ENCODE data around the gene PLPPR2.
"Not testable (repeated sequence)": the region's sequence is repeated elsewhere in the genome, so short reads cannot be mapped to it uniquely, and the experiment has no call there.

The PLPPR2 gene

DNA sequence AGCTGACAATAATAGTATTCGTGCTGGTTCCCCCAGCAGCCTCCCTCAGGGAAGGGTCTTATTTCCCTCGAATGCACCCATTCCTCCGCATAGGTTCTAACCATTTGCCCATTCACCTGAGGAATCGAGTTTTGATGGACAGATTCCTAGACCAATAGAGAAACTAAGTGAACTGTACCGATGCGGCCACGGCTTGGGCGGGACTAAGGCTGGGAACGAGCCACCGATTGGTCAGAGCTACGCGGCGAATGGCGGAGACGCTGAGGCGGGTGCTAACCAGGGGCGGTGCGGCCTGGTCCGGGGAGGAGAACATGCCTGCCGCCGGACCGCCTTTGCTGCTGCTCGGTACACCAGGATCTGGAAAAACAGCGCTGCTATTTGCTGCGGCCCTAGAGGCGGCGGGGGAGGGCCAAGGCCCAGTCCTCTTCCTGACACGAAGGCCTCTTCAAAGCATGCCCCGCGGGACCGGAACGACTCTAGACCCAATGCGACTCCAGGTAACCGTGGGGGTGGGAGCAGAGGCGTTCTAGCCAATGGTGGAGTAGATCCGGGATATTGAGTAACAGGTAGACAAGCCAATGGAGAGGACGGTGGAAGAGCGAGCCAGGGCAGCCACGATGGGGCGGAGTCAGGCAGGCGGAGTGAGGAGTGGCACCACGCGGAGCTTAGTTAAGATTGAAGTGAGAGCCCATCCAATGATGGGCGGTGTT, 19.4 kb downstream of the PLPPR2 start, which contains the start of gene SWSAP1:
Gene SWSAP1, plus strand, starts transcription at position 234 of the 710 bp plus-strand sequence. Its CDS starts 15 bp downstream, at position 249.
- peak; percentile 100 for DNase-seq

DNA sequence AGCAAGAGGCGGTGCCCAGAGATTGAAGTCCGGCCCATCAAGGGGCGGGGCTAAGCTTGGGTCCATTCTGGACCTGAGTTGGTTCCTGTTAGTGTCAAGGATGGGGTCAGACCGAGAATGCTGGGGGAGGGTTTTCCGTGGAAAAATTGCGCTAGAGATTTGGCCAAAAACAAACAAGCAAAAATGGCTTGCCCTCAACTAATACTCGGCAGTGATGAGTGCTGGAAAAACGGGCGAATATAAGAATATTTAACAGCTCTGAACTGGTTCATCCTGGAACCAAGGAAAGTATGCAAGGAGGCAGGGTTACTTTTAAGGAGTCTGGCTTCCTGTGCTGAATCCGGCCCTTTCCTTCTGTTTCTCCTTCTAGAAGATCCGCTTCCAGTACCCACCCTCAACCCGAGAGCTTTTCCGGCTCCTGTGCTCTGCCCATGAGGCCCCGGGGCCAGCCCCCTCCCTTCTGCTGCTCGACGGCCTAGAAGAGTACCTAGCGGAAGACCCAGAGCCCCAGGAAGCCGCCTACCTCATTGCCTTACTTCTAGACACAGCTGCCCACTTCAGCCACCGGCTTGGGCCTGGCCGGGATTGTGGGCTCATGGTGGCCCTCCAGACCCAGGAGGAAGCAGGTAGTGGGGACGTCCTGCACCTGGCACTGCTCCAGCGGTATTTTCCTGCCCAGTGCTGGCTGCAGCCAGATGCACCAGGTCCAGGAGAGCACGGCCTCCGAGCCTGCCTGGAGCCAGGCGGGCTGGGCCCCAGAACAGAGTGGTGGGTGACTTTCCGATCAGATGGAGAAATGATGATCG, 20.1 kb downstream of the PLPPR2 start:
- peak; percentile 70 for DNase-seq

DNA sequence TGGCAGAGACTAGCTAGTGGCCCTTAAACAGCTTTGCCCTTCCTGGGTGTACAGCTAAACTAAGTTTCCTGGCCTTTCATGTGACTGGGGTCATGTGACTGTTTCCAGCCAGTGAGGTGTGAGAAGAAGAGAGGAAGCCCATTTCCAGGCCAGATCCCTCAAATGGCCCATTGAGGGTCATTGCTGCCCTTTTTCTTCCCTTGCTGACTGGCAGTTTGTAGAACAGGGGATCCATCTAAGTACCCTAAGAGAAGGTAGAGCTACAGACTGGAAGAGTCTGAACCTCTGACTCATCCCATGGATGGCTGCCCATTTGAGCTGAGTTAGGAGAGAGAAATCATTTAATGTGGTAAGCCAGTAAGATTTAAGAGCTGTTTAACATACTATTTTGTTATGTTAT, 22.0 kb downstream of the PLPPR2 start:
- peak; percentile 70 for DNase-seq

- no peak for DNase-seq
Measured at GRCh38 chr19:11377756-11378155, 22.5 kb downstream of the PLPPR2 start.

DNA sequence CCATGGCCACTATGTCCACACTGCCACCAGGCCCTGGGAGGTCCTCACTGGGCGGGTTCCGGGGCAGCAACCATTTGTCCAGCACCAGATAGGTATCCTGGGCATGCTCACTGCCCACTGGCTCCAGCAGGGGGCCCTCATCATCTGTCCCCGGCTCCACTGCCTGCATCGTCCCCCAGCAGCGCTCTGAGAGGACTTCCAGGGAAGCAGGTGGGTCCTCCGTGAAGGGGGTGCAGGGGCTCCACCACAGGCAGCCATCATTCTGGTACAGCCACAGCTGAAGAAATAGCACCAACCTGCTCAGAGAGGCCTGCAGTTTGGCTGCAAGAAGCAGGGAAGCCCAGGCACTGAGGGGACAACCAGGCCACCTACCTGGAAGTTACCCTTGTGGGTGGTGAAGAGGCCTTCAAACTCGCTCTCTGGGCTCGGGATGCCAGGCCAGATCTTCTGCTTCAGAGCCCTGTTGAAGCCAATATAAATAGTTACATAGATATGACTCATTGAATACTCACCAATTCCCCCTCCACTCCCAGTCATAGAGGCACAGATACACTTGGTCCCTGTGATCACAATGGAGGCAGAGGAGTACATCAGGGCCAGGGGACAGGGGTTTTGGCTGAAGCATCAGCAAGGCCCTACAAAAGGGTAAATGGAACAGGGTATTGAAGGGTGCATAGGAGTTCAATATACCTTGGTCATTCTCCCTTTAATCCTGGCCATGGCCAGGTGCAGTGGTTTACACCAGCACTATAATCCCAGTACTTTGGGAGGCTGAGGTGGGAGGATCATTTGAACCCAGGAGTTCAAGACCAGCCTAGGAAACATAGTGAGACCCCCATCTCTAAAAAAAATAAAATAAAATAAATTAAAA, 23.3 kb downstream of the PLPPR2 start:
- peak; percentile 46 for DNase-seq

DNA sequence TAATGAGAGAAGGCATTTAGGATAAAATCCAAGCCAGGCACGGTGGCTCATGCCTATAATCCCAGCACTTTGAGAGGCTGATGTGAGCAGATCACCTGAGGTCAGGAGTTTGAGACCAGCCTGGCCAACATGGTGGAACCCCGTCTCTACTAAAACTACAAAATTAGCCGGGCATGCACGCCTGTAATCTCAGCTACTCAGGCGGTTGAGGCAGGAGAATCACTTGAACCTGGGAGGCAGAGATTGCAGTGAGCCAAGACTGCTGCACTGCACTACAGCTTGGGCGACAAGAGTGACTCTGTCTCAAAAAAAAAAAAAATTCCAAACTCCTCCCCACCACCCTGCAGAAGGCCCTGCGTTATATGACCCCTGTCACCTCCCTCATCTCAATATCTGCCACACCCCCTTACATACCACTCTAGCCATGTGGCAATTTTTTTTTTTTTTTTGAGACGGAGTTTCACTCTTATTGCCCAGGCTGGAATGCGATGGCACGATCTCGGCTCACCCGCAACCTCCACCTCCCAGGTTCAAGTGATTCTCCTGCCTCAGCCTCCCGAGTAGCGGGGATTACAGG, 24.1 kb downstream of the PLPPR2 start:
- not testable (repeated sequence) for DNase-seq

GRCh38 chr19:11379857-11380350, 24.7 kb downstream of the PLPPR2 start:
- no peak for DNase-seq

- peak; percentile 98 for DNase-seq
Measured at GRCh38 chr19:11380653-11381537, 25.7 kb downstream of the PLPPR2 start.

DNA sequence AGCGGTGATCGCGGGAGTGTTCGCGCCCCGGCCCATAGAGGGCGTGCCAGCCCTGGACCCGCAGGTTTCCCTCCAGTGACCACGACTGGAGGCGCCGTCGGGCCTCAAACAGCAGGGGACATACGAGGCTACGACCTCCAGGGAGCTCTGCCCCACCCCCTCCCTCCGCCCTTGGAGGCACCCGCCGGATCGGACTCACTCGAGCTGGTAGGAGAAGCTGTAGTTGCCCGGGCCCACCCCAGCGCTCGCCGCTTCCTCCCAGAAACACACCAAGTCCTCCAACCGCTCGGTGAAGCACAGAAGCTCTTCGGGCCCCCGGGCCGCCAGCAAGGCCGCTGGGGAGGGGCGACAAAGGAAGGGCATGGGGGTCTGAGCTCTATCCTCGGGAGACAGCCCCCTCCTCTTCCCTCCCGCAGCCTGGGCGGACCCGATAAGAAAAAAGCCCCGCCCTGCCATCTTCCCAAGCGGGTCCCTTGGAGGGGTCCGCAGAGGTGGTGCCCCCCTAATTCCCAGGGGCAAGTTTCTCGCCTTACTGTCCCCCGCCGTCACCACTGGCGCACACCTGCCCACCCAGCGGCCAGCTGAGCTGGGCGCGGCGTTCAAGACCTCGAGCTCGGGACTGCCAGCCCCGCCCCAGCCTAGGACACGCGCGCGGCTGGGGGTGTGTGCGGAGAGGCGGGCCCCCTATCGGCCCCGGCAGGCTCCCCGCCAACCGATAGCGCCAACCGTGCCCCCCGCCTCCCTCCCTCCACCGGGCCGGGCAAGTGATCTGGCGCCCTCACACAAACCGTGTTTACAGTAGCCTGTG, 27.9 kb downstream of the PLPPR2 start:
- DNase-seq = peak; percentile 90

- no peak for DNase-seq
Measured at GRCh38 chr19:11383706-11384048, 28.4 kb downstream of the PLPPR2 start.

DNA sequence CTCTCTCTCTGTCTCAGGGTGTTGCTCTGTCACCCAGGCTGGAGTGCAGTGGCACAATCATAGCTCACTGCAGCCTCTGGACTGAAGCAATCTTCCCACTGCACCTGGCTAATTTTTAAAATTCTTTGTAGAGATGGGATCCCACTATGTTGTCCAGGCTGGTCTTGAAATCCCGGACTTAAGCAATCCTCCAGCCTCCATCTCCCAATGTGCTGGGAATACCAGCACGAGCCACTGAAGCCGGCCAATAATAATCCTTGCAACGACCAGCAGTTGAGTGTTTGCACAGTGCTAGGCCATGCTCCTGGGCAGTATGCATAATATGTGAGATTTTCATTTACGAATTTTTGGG, 29.5 kb downstream of the PLPPR2 start:
- DNase-seq = peak; percentile 41

GRCh38 chr19:11387162-11388034, 32.2 kb downstream of the PLPPR2 start:
- no peak for DNase-seq

DNA sequence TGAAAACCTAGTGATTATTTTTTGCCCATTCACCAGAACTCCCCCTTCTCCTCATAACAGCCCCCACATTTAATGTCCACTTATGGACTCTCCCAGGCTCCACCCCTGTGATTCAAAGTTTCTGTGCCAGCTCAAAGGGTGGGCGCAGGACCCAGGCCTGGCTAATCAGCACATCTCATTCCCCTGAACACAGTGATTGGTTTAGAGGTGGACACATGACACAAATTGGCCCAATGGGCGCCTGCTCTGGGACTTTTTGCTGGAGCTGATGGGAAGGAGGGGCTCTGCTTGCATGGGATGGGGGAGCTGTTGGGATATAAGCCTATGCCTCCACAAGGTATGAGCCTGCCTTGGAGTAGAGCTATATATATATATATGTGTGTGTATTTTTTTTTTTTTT, 35.1 kb downstream of the PLPPR2 start:
- DNase-seq = no peak

- DNase-seq = no peak
Measured at GRCh38 chr19:11390933-11391680, 35.9 kb downstream of the PLPPR2 start.

GRCh38 chr19:11397089-11397610, 41.9 kb downstream of the PLPPR2 start:
- DNase-seq = no peak

DNA sequence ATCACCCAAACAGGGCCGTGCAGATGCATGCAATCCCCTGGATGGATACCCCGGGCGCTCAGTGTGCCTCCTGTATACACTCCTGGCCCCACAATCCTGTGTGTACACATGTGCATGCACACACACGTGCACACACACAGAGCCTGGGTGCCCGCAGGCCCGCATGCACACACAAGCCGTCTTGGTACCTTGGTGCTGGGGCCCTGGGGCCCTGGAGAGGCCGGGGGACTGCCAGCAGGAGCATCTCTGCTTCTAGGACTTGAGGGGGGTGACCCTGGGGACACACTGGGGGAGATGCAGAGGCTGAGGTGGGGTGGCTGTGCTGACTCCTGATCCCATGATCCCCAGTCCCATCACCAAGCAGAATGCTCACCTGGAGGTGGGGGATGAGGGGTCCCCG, 44.4 kb downstream of the PLPPR2 start:
- DNase-seq = no peak

GRCh38 chr19:11400798-11401197, 45.6 kb downstream of the PLPPR2 start:
- no peak for DNase-seq

GRCh38 chr19:11401808-11402543, 46.7 kb downstream of the PLPPR2 start:
- no peak for DNase-seq
